Lower leg skin (tissue), 3 donors: ENCODE results near the gene CAPN5.

Source experiments
- CTCF ChIP-seq, 3 donors: fragments of 450-650 bp; IDR thresholded peaks; one replicate each; pipeline ENCODE4 v1.5.1; 2016; ENCODE audit warnings: antibody characterized with exemption in 3 of 3, mild to moderate bottlenecking in 3 of 3, moderate library complexity in 2 of 3
- POLR2A ChIP-seq, 2 donors: fragments of 450-650 bp; IDR thresholded peaks; one replicate each; pipeline ENCODE4 v1.6.1; 2016 to 2017; ENCODE audit warnings: antibody characterized with exemption in 2 of 2, mild to moderate bottlenecking in 1 of 2, moderate library complexity in 1 of 2

GRCh38 chr11:77089004-77089545 lies 22.3 kb downstream of the CAPN5 start:
- TF ChIP-seq CTCF (IDR thresholded peaks at IDR 0.05) (no peak), POLR2A (IDR thresholded peaks at IDR 0.05) (no peak)
